DOHH2 (cell line): ENCODE measurements around the gene SLC3A2.

ENCODE experiments used
- H3F3A ChIP-seq: fragments of 200-600 bp; sonication (generic), shearing (Covaris generic); 2 replicates; pipeline ENCODE4 v1.6.0; 2016; ENCODE audit warnings: antibody characterized with exemption, mild to moderate bottlenecking; ENCODE audit not compliant: control insufficient read depth, insufficient read depth
- H3K27ac ChIP-seq: fragments of 200-600 bp; sonication (generic); 2 replicates; pipeline ENCODE4 v1.5.1; 2014; ENCODE audit warnings: low read depth, mild to moderate bottlenecking, low read length, moderate library complexity
- H3K27me3 ChIP-seq: fragments of 200-600 bp; sonication (generic); 2 replicates; pipeline ENCODE4 v1.6.1; 2014; ENCODE audit warnings: mild to moderate bottlenecking, low read length, mixed read lengths; ENCODE audit not compliant: control insufficient read depth
- H3K36me3 ChIP-seq: fragments of 200-600 bp; sonication (generic); 2 replicates; pipeline ENCODE4 v1.6.1; 2014; ENCODE audit warnings: mild to moderate bottlenecking, low read length, moderate library complexity, mixed read lengths; ENCODE audit not compliant: control insufficient read depth
- H3K4me1 ChIP-seq: fragments of 200-600 bp; sonication (generic); 2 replicates; pipeline ENCODE4 v1.6.1; 2014; ENCODE audit warnings: mild to moderate bottlenecking, low read length, mixed read lengths; ENCODE audit not compliant: control insufficient read depth
- H3K4me2 ChIP-seq: fragments of 200-600 bp; sonication (generic); 2 replicates; pipeline ENCODE4 v1.6.0; 2014; ENCODE audit warnings: mild to moderate bottlenecking, low read length, moderate library complexity
- H3K4me3 ChIP-seq: fragments of 200-600 bp; sonication (generic); 2 replicates; pipeline ENCODE4 v1.5.1; 2014; ENCODE audit warnings: mild to moderate bottlenecking, low read length, mixed read lengths
- H3K79me2 ChIP-seq: fragments of 200-600 bp; sonication (generic); 2 replicates; pipeline ENCODE4 v1.6.1; 2014; ENCODE audit warnings: mild to moderate bottlenecking, low read length, mixed read lengths; ENCODE audit not compliant: control insufficient read depth
- H3K9me2 ChIP-seq: fragments of 200-600 bp; sonication (generic); replicated peaks from 2 replicates; pipeline ENCODE4 v1.6.1; 2014; ENCODE audit warnings: mild to moderate bottlenecking, low read length, mixed read lengths; ENCODE audit not compliant: control insufficient read depth
- H3K9me3 ChIP-seq: fragments of 200-600 bp; sonication (generic); 2 replicates; pipeline ENCODE4 v1.6.1; 2014; ENCODE audit warnings: antibody characterized with exemption, low read length, mixed read lengths; ENCODE audit not compliant: control insufficient read depth, insufficient read depth
- H4K20me1 ChIP-seq: fragments of 200-600 bp; sonication (generic); 2 replicates; pipeline ENCODE4 v1.6.0; 2014; ENCODE audit warnings: low read depth, mild to moderate bottlenecking, antibody characterized with exemption, low read length, moderate library complexity; ENCODE audit not compliant: control insufficient read depth, insufficient read depth
- EZH2phosphoT487 ChIP-seq: fragments of 200-600 bp; sonication (generic); IDR thresholded peaks from 2 replicates; pipeline ENCODE4 v1.6.1; 2017; ENCODE audit warnings: borderline replicate concordance, mild to moderate bottlenecking, antibody characterized with exemption, low read length, moderate library complexity, mixed read lengths
- TF ChIP-seq, protein P1 (sequence below): fragments of 200-600 bp; sonication (generic); IDR thresholded peaks from one replicate; pipeline ENCODE4 v1.5.1; 2014; ENCODE audit warnings: antibody characterized with exemption, mild to moderate bottlenecking, low read depth, low read length; ENCODE audit not compliant: poor library complexity, severe bottlenecking

Gene SLC3A2

DNA sequence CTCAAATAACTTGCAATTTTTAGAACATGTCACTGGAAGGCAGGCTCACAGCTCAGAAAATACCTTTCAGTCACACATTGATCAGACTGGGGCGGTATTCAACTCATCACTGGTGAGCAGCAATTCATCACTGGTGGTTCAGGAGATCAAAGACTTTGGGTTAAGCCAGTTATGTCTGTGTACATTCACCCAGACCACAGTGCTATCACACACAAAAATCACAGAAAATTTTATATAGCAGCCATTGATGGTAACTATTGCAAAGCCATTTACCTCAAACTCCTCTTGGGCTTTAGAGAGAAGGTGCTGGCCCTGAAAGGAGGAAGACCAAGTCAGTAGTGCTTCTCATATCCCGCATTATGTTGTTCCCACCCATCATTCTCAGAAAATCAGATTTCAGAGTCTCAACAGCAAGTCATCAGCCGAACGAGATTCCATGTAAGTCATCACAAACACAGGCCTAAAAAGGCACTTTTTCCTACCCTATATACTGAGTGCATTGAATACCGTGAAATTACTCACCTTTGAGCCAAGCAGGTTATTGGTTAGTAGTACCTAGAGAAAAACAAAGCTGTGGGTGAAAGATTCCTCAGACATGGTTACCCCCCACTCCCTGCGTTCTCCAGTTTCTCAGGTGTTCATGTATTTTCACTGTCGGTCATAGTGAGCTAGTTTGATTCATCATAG, 27.3 kb upstream of the SLC3A2 start:
- no peak for TF ChIP-seq EZH2phosphoT487
- TF ChIP-seq, protein P1, sequence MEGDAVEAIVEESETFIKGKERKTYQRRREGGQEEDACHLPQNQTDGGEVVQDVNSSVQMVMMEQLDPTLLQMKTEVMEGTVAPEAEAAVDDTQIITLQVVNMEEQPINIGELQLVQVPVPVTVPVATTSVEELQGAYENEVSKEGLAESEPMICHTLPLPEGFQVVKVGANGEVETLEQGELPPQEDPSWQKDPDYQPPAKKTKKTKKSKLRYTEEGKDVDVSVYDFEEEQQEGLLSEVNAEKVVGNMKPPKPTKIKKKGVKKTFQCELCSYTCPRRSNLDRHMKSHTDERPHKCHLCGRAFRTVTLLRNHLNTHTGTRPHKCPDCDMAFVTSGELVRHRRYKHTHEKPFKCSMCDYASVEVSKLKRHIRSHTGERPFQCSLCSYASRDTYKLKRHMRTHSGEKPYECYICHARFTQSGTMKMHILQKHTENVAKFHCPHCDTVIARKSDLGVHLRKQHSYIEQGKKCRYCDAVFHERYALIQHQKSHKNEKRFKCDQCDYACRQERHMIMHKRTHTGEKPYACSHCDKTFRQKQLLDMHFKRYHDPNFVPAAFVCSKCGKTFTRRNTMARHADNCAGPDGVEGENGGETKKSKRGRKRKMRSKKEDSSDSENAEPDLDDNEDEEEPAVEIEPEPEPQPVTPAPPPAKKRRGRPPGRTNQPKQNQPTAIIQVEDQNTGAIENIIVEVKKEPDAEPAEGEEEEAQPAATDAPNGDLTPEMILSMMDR: no peak
- H3K4me3 ChIP-seq: peak overlapping the region; percentile 94
- H3K36me3 ChIP-seq: peaks cover 69% of the 10 kb centered on the region
- no peaks in the 10 kb centered on the region for H3K9me3 ChIP-seq
- H3K27ac ChIP-seq: peak overlapping the region; percentile 91
- H3K4me2 ChIP-seq: peak overlapping the region; percentile 92
- peaks cover 25% of the 10 kb centered on the region for H4K20me1 ChIP-seq
- peaks cover 54% of the 10 kb centered on the region for H3K79me2 ChIP-seq
- H3K27me3 ChIP-seq: no peaks in the 10 kb centered on the region; the same call in 1 of the 2 replicates
- H3F3A ChIP-seq: peaks cover 62% of the 10 kb centered on the region
- H3K9me2 ChIP-seq: no peaks in the 10 kb centered on the region
- peaks cover 38% of the 10 kb centered on the region for H3K4me1 ChIP-seq

DNA sequence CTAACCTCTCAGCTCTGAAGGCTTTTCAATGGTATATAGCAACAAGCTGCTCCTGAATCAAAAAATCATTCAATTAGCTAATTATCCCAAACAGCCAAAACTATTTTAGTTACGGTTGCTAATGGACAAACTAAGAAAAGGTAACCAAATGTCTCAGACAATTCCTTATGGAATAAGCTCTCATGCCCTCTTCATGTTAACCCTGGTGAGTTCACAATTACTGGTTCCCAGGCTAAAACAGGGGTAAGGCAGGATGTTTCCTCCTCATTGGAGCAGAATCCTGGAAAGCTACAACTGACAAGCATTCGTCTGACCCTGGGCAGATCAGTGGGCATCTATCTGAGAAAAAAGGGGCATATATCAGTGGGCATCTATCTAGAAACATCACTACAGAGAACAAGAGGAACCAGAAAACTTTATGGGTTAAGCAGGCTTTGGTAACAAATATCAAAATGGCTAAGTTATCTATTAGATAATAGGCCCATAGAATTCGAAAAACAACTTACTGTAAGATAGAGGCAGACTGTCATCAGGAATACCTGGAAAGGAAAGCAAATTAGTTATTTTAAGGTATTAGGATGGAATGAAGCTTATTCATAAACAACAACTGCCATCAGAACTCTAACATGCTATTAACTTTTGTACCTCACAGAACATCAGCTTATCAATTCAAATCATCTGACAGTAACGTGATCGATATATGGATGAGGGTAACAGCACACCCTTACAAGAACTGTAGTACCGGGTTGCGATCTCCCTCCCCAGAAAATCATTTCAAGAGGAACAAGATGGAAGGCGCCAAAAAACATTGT, 26.5 kb upstream of the SLC3A2 start:
- TF ChIP-seq, protein P1: no peak
- TF ChIP-seq EZH2phosphoT487: no peak
- Histone ChIP-seq H3K27me3 (no peaks in the 10 kb centered on the region; the same call in 1 of the 2 replicates), H3K9me3 (no peaks in the 10 kb centered on the region), H3K9me2 (no peaks in the 10 kb centered on the region), H3K36me3 (peaks cover 69% of the 10 kb centered on the region), H3K4me3 (peak overlapping the region; percentile 94), H3F3A (peaks cover 60% of the 10 kb centered on the region), H3K4me1 (peaks cover 39% of the 10 kb centered on the region), H3K27ac (peak overlapping the region; percentile 91), H3K4me2 (peak overlapping the region; percentile 92), H4K20me1 (peaks cover 25% of the 10 kb centered on the region), H3K79me2 (peaks cover 62% of the 10 kb centered on the region)

DNA sequence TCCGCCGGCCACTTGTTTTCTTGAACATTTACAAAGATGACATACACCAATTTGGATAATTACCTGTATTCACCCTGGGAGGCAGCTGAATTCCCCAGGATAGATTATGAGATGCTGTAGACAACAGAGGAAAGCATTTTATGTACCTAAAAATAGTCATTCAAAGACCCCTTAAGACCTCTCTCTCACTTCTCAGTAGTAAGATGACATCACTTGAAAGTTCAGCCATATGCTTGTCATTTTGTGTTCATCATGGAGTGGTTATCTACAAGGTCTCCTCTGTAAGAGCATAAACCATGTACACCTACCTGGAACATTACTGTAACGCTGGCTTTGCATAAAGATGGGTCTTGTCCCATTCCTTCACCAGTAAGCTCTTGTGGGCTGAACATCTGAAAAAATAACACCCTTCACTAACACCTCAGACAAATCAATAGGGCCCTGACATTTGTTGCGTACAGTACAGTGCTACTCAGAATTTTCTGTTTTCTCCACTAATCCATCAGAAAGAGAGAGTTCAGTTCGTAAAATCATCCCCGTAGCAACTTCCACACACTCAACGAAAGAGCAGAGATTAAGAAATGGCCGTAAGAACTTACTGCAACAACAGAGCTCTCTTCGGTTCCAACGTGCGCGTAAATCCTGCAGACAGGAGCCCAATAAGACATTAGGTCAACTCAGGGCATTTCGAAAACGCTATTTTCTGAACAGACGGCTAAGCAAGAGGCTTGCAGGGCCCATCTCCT, 25.7 kb upstream of the SLC3A2 start:
- TF ChIP-seq, protein P1: no peak
- no peak for TF ChIP-seq EZH2phosphoT487
- Histone ChIP-seq H3K4me1 (peaks cover 46% of the 10 kb centered on the region), H3K79me2 (peaks cover 69% of the 10 kb centered on the region), H3K9me3 (no peaks in the 10 kb centered on the region), H3K36me3 (peaks cover 76% of the 10 kb centered on the region), H4K20me1 (peaks cover 25% of the 10 kb centered on the region), H3K4me2 (peak overlapping the region; percentile 92), H3K27me3 (no peaks in the 10 kb centered on the region; the same call in 1 of the 2 replicates), H3F3A (peaks cover 55% of the 10 kb centered on the region), H3K9me2 (no peaks in the 10 kb centered on the region), H3K4me3 (peak overlapping the region; percentile 94), H3K27ac (peak overlapping the region; percentile 91)
